Measurements from ENCODE around the gene TUBB6. TPM values are rescaled to one million over a fixed set of nuclear protein-coding genes. Genes with fewer than 3 reads are reported as not detected.

The TUBB6 gene
- total and polyA plus RNA-seq, 2 experiments from 2014 or later = 212 to 240 TPM

DNA sequence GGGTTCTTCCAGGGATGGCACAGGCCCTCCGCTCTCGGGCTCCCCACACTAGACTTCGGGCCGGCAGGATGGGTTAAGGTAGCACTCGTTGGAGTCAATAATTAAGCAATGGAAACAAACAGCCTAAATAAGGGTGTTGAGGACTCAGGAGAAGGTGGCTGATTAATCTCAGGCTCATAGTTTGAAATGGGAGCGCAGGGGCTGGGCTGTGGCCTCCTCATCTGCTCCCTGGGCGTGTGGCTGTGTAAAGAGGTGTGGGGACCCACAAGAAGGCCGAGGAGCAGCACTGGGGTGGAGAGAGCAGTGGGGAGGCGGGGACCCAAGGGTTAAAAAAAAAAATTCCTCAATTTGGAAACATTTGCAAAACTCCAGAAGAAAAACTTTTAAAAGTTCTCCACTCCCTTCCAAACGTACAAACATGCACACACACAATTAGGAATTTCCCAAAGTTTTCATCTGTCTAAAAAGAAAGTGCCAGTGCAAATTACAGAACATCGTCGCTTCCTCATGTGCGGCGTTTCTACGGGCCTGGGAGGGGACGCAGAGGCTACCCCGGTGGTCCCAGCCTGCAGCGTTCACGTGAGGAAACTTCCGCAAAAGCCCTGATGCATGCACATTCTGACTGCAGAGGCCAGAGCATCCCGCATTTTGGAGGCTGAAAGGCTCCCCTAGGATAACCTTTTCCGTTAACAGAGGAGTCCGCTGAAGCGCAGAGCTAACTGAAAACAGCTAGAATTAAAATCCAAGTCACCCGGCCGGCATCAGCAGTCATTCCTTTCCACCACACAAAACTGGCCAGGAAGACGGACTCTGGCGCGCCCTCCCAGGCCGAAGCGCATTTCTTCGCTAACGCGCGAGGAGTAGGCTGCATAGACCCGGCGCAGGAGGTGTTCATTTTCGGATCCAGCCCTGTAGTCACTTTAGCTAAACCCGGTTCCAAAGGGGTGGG, 1.0 kb upstream of the TUBB6 start:
- H3K27me3 ChIP-seq = no peaks in the 10 kb centered on the region
- peak overlapping the region; percentile 31 for H3K27ac ChIP-seq
- peak; percentile 57 to 80 for DNase-seq (ENCODE audit: low read depth in 1 of 2, low spot score in 1 of 2)
- peak overlapping the region; percentile 70 for H3K4me3 ChIP-seq
- H3K4me1 ChIP-seq (ENCODE audit: low read depth) = peaks cover 30% of the 10 kb centered on the region
- no peaks in the 10 kb centered on the region for H3K9me3 ChIP-seq (ENCODE audit: low read depth)
- TF ChIP-seq CTCF (IDR thresholded peaks at IDR 0.05; ENCODE audit: low read depth, low read length) = peak; percentile 25
- H3K36me3 ChIP-seq = peaks cover 9% of the 10 kb centered on the region

DNA sequence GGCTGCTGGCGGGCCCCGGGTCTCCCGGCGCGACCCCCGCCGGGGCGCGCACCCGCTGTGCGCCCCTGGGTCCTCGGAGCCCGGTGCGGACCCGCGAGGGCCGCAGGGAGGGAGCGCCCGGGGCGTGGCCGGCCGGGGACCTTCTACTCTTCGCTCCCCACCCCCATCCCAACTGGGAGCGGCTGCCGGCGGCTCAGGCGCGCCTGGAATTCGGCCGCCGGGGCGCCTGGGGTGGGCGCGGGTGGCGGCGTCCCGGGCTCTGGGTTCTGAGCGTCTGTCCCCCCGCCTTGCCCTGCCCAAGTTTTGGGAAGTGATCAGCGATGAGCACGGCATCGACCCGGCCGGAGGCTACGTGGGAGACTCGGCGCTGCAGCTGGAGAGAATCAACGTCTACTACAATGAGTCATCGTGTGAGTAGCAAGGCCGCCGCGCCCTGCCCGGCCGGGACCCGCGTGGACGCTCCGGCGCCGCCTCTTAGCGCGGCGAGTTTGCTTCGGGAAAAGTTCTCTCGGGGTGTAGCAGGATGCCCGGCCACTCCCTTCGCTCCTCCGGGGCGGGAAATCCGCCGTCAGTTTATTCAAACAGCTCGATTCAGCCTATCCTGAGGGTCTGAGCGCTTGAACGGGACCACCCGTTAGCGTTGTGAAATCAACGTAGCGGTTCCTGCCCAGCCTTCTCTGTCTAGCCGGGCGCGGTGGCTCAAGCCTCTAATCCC, 502 bp downstream of the TUBB6 start:
- Histone ChIP-seq H3K4me1 (ENCODE audit: low read depth) (peaks cover 22% of the 10 kb centered on the region), H3K9me3 (ENCODE audit: low read depth) (no peaks in the 10 kb centered on the region), H3K27ac (peak overlapping the region; percentile 86), H3K27me3 (no peaks in the 10 kb centered on the region), H3K36me3 (peaks cover 12% of the 10 kb centered on the region), H3K4me3 (peak overlapping the region; percentile 70)
- TF ChIP-seq CTCF (IDR thresholded peaks at IDR 0.05; ENCODE audit: low read depth, low read length) = no peak
- DNase-seq (ENCODE audit: low read depth in 1 of 2, low spot score in 1 of 2) = peak; percentile 80 to 93

DNA sequence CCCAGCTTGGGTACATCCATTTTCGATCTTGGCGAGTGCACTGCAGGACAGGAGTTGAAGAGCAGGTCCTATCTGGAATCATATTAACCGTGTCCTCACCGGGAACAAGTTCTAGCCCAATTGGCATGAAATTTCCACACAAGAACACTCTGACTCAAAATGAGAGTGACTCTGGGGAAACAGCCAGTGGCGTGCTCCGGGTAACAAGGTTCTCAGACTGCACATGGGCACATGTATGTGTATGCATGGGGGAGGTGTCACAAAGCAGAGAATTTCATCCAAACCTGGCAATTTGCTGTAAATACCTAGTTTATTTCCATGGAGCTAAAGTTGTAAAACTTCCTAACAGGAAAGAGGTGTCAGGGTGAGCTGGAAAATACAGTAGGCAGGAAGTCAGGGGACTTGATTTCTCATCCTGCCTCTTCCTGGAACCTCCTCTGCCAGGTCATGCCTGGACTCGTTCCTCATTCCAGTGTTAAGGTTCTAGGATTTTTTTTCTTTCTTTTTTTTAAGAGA, 1.7 kb downstream of the TUBB6 start:
- H3K27me3 ChIP-seq = no peaks in the 10 kb centered on the region
- H3K4me3 ChIP-seq = peak overlapping the region; percentile 70
- no peak for TF ChIP-seq CTCF (IDR thresholded peaks at IDR 0.05; ENCODE audit: low read depth, low read length)
- no peak for DNase-seq (ENCODE audit: low read depth in 1 of 2, low spot score in 1 of 2)
- H3K36me3 ChIP-seq = peaks cover 15% of the 10 kb centered on the region
- H3K27ac ChIP-seq = no peak overlapping the region
- no peaks in the 10 kb centered on the region for H3K9me3 ChIP-seq (ENCODE audit: low read depth)
- H3K4me1 ChIP-seq (ENCODE audit: low read depth) = peaks cover 22% of the 10 kb centered on the region

DNA sequence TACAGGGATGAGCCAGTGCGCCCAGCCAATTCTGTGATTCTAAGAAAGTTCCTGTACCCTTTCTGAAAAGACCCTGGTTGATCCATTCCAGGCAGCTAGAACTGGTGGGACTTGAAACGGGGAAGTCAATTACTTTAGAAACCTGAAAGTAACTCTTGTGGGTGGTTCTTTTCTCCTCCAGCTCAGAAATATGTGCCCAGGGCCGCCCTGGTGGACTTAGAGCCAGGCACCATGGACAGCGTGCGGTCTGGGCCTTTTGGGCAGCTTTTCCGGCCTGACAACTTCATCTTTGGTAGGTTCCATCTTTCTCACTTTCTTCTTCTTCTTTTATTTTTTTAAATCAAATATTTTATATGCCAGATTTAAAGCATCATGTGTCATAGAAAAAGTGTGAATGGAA, 2.7 kb downstream of the TUBB6 start:
- TF ChIP-seq CTCF (IDR thresholded peaks at IDR 0.05; ENCODE audit: low read depth, low read length) = no peak
- H3K4me3 ChIP-seq = no peak overlapping the region
- no peak overlapping the region for H3K27ac ChIP-seq
- H3K4me1 ChIP-seq (ENCODE audit: low read depth) = peaks cover 22% of the 10 kb centered on the region
- H3K36me3 ChIP-seq = peaks cover 26% of the 10 kb centered on the region
- DNase-seq (ENCODE audit: low read depth in 1 of 2, low spot score in 1 of 2) = no peak
- no peaks in the 10 kb centered on the region for H3K27me3 ChIP-seq
- no peaks in the 10 kb centered on the region for H3K9me3 ChIP-seq (ENCODE audit: low read depth)

GRCh38 chr18:12312976-12313375, 4.9 kb downstream of the TUBB6 start:
- peaks cover 30% of the 10 kb centered on the region for H3K36me3 ChIP-seq
- H3K27ac ChIP-seq = no peak overlapping the region
- H3K4me3 ChIP-seq = no peak overlapping the region

More at GRCh38 chr18:12312976-12313375, 4.9 kb downstream of the TUBB6 start:
- H3K4me1 ChIP-seq (ENCODE audit: low read depth) = peaks cover 8% of the 10 kb centered on the region
- no peak for TF ChIP-seq CTCF (IDR thresholded peaks at IDR 0.05; ENCODE audit: low read depth, low read length)
- H3K27me3 ChIP-seq = no peaks in the 10 kb centered on the region
- peak in 1 of 2 donors; percentile 79 for DNase-seq (ENCODE audit: low read depth in 1 of 2, low spot score in 1 of 2)
- no peaks in the 10 kb centered on the region for H3K9me3 ChIP-seq (ENCODE audit: low read depth)
